Aorta (tissue), 5 donors: ENCODE results near the gene TRAK1. TPM values are rescaled to one million over a fixed set of nuclear protein-coding genes. Genes with fewer than 3 reads are reported as not detected.

Experiments
- ATAC-seq: fragments of 200-7000 bp; cut with Tn5 transposase; one replicate; pipeline ENCODE4 v1.9.1; 2022; ENCODE audit warnings: moderate library complexity; ENCODE audit not compliant: low FRiP score
- DNase-seq, 2 donors: peaks; one replicate each; pipeline ENCODE4 v3.0.0-alpha.2; 2020
- H3K27ac ChIP-seq, 2 donors: one replicate each; pipeline ENCODE4 v1.5.1; 2013; ENCODE audit warnings: low read length in 2 of 2, mild to moderate bottlenecking in 2 of 2, moderate library complexity in 2 of 2, control low read depth in 1 of 2, inconsistent platforms in 1 of 2, low read depth in 1 of 2
- H3K27me3 ChIP-seq, 2 donors: one replicate each; pipeline ENCODE4 v1.6.1; 2013; ENCODE audit warnings: control low read depth in 1 of 2, low read length in 1 of 2, mild to moderate bottlenecking in 1 of 2, moderate library complexity in 1 of 2; ENCODE audit not compliant: insufficient read depth in 2 of 2, control insufficient read depth in 1 of 2
- H3K36me3 ChIP-seq, 2 donors: one replicate each; pipeline ENCODE4 v1.6.1; 2013; ENCODE audit warnings: control low read depth in 1 of 2, low read length in 1 of 2, mild to moderate bottlenecking in 1 of 2; ENCODE audit not compliant: insufficient read depth in 2 of 2, control insufficient read depth in 1 of 2
- H3K4me1 ChIP-seq, 2 donors: one replicate each; pipeline ENCODE4 v1.6.1; 2013; ENCODE audit warnings: low read length in 2 of 2, control low read depth in 1 of 2, mild to moderate bottlenecking in 1 of 2, moderate library complexity in 1 of 2; ENCODE audit not compliant: insufficient read depth in 2 of 2, control insufficient read depth in 1 of 2
- H3K4me3 ChIP-seq, 2 donors: one replicate each; pipeline ENCODE4 v1.5.1; 2013; ENCODE audit warnings: low read length in 2 of 2, control low read depth in 1 of 2, mild to moderate bottlenecking in 1 of 2
- H3K9me3 ChIP-seq: one replicate; pipeline ENCODE4 v1.6.1; 2013; ENCODE audit warnings: mild to moderate bottlenecking, low read length; ENCODE audit not compliant: control insufficient read depth
- WGBS, 2 donors: extraction: QIAGEN DNeasy Blood & Tissue Kit; methylation state at CpG; one replicate each; pipeline ENCODE4 v1.1.7; 2013; 5-methylcytosine and 5-hydroxymethylcytosine counted together
- intact Hi-C, 2 donors: fragments of 100-400 bp; cut with DNase I; formaldehyde crosslinking; loops; one replicate each; pipeline versions ENCODE4 v1.14.2 to v1.15.0; 2022
- polyA plus RNA-seq, 2 donors: library from polyadenylated mRNA; stranded (reverse); fragments of 200-250 nt; gene quantifications; one replicate each; pipeline ENCODE4 v1.2.3, GENCODE V29; 2013
- total RNA-seq, 2 donors: library from RNA; stranded (reverse); fragmentation: NEBNext Ultra II Directional; extraction: Animal tissue kit (Norgen Biotek cat#: 25700); gene quantifications; one replicate each; pipeline ENCODE4 v1.2.1, GENCODE V29; 2021
- donor health status: healthy with polysubstance abuse.
- donor health status: Bipolar disorder and iron deficiency.
- donor health status: DM: no; HTN: no; CAD: no.
- donor health status: DM: no; HTN: no; CAD: no.
- donor health status: DM: yes; HTN: yes; CAD: no.

Gene TRAK1
- total and polyA plus RNA-seq, 4 donors: 15.7 to 37.7 (median 24.9) TPM

GRCh38 chr3:42228796-42229195, 137.6 kb downstream of the TRAK1 start:
- no peak overlapping the region for H3K27ac ChIP-seq
- 59 to 60% methylated on average over 5 of the region's 5 CpGs for WGBS, 2 donors
- ATAC-seq (no peak), DNase-seq (no peak)
- H3K4me3 ChIP-seq: no peak overlapping the region
- H3K36me3 ChIP-seq: peaks cover under 1 to 3% of the 10 kb centered on the region in 2 donors
- no peaks in the 10 kb centered on the region for H3K4me1 ChIP-seq
- H3K9me3 ChIP-seq: no peaks in the 10 kb centered on the region
- intact Hi-C loops: loop anchor here in 1 of 2 donors (2.0 to 10.0 kb wide), 2 partner anchors 214 to 316 kb away; no protein-coding TSS in a partner anchor
- H3K27me3 ChIP-seq: no peaks in the 10 kb centered on the region

- ATAC-seq (no peak), DNase-seq (no peak)
- Histone ChIP-seq H3K4me3 (no peak overlapping the region), H3K27me3 (peaks cover 0 to under 1% of the 10 kb centered on the region in 2 donors), H3K27ac (no peak overlapping the region), H3K4me1 (no peaks in the 10 kb centered on the region), H3K9me3 (no peaks in the 10 kb centered on the region), H3K36me3 (no peaks in the 10 kb centered on the region)
- intact Hi-C loops: loop anchor here in 1 of 2 donors (2.0 to 10.0 kb wide), 2 partner anchors 213 to 315 kb away; no protein-coding TSS in a partner anchor
- WGBS, 2 donors: 59 to 63% methylated on average over 5 of the region's 5 CpGs
Measured at GRCh38 chr3:42229266-42229941, 138.2 kb downstream of the TRAK1 start.

DNA sequence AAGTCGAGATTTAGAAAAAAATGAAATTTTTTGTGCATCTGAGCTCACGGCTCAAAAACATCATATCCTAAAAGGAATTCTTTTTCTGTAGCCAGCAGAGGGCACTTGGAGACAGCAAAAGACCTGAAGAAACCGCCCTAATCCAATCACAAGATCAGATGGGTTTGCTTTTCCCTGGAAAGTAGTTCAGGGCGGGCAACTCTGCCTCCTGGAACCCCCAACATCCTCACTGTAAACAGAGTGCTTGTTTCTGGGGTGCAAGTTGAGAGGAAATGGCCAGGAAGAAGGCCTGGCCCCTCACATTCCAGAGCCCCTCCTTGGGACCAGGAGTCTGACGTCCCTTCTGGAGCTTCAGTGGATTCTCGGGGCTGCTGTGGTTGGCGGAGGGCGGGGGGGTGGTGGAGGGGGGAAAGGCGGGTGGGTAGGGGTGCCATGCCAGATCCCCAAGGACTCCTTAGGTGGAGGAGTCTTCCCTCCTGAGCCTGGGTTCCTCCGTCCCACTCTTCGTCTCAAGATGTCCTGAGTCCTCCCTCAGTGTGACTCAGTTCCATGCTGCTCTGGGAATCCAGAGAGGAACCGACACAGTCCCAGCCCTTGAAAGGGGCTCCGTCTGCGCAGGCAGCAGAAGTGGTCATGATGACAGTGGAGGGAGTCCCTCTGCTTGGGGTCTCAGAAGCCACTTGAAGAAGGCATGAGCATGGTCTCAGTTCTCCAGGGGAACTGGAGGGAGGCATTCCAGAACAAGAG, 139.0 kb downstream of the TRAK1 start:
- H3K4me3 ChIP-seq: peak overlapping the region in 1 of 2 donors; percentile 10
- 20 to 24% methylated on average over 10 to 14 of the region's 14 CpGs for WGBS, 2 donors
- peak; percentile 56 for ATAC-seq

GRCh38 chr3:42230860-42231259, 139.7 kb downstream of the TRAK1 start:
- no peaks in the 10 kb centered on the region for H3K36me3 ChIP-seq
- no peak overlapping the region for H3K27ac ChIP-seq
- 43 to 46% methylated on average over 5 of the region's 5 CpGs for WGBS, 2 donors
- no peaks in the 10 kb centered on the region for H3K9me3 ChIP-seq
- intact Hi-C loops: loop anchor here in 1 of 2 donors (1.0 kb wide), 1 partner anchor 213 kb away; no protein-coding TSS in a partner anchor
- H3K4me3 ChIP-seq: no peak overlapping the region
- no peak for DNase-seq
- no peak for ATAC-seq
- no peaks in the 10 kb centered on the region for H3K4me1 ChIP-seq
- H3K27me3 ChIP-seq: peaks cover 0 to 2% of the 10 kb centered on the region in 2 donors

More for the DNA sequence above, 139.0 kb downstream of the TRAK1 start:
- intact Hi-C loops: loop anchor here in 1 of 2 donors (2.0 to 10.0 kb wide), 2 partner anchors 213 to 315 kb away; no protein-coding TSS in a partner anchor
- Histone ChIP-seq H3K9me3 (no peaks in the 10 kb centered on the region), H3K27me3 (peaks cover 0 to 2% of the 10 kb centered on the region in 2 donors), H3K4me1 (no peaks in the 10 kb centered on the region), H3K36me3 (no peaks in the 10 kb centered on the region), H3K27ac (no peak overlapping the region)
- no peak for DNase-seq

- H3K9me3 ChIP-seq: peaks cover 3% of the 10 kb centered on the region
- ATAC-seq (no peak), DNase-seq (no peak)
- H3K27ac ChIP-seq: no peak overlapping the region
- H3K4me3 ChIP-seq: no peak overlapping the region
- peaks cover 0 to 2% of the 10 kb centered on the region in 2 donors for H3K27me3 ChIP-seq
- intact Hi-C loops: no loop called here
- H3K36me3 ChIP-seq: no peaks in the 10 kb centered on the region
- no peaks in the 10 kb centered on the region for H3K4me1 ChIP-seq
Measured at GRCh38 chr3:42235532-42235931, 144.4 kb downstream of the TRAK1 start.

GRCh38 chr3:42236611-42237010, 145.5 kb downstream of the TRAK1 start:
- no peak overlapping the region for H3K27ac ChIP-seq
- 90 to 93% methylated on average over 2 of the region's 2 CpGs for WGBS, 2 donors
- peaks cover 3% of the 10 kb centered on the region for H3K9me3 ChIP-seq
- peaks cover 0 to 2% of the 10 kb centered on the region in 2 donors for H3K27me3 ChIP-seq
- H3K36me3 ChIP-seq: no peaks in the 10 kb centered on the region
- no peak for DNase-seq
- intact Hi-C loops: no loop called here
- no peak overlapping the region for H3K4me3 ChIP-seq
- no peak for ATAC-seq
- H3K4me1 ChIP-seq: no peaks in the 10 kb centered on the region

GRCh38 chr3:42246091-42246490, 154.9 kb downstream of the TRAK1 start:
- H3K27ac ChIP-seq: no peak overlapping the region
- intact Hi-C loops: loop anchor here (5.0 kb wide), 2 partner anchors 196 to 301 kb away; no protein-coding TSS in a partner anchor
- ATAC-seq: no peak

DNA sequence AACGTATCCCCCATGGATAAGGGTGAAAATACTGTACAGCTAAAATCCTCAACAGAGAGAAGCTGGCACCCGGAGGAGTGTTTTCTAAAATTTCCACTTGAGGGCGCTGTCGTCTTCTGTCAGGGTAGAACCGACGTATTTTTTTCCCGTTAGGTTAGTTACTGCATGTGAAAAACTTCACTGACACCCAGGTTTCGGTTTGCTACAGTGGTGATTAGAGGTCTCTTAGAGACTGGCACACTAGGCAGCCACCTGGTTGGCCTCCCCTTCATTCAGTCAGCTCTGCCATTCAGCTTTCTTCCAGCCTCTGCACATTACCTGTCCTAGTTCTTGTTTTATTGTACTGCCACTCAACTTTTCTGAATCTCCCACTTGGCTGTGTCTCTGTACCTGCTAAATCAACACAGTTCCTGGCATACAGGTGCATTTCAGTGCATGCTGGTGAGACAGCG, 156.4 kb downstream of the TRAK1 start:
- WGBS, 2 donors: 9 to 11% methylated on average over 9 of the region's 9 CpGs
- intact Hi-C loops: loop anchor here (5.0 kb wide), 2 partner anchors 195 to 300 kb away; no protein-coding TSS in a partner anchor
- H3K36me3 ChIP-seq: no peaks in the 10 kb centered on the region
- no peaks in the 10 kb centered on the region for H3K9me3 ChIP-seq
- H3K27ac ChIP-seq: no peak overlapping the region
- H3K4me3 ChIP-seq: no peak overlapping the region
- H3K4me1 ChIP-seq: no peaks in the 10 kb centered on the region
- no peak for ATAC-seq
- no peak for DNase-seq
- no peaks in the 10 kb centered on the region for H3K27me3 ChIP-seq

More at GRCh38 chr3:42246091-42246490, 154.9 kb downstream of the TRAK1 start:
- Histone ChIP-seq H3K4me3 (no peak overlapping the region), H3K9me3 (no peaks in the 10 kb centered on the region), H3K36me3 (no peaks in the 10 kb centered on the region), H3K27me3 (no peaks in the 10 kb centered on the region), H3K4me1 (no peaks in the 10 kb centered on the region)
- no peak for DNase-seq
- 48 to 58% methylated on average over 1 of the region's 1 CpG for WGBS, 2 donors
